ENCODE measurements around the gene APELA. TPM values are rescaled to one million over a fixed set of nuclear protein-coding genes. Genes with fewer than 3 reads are reported as not detected.
"Not testable (repeated sequence)": the region's sequence is repeated elsewhere in the genome, so short reads cannot be mapped to it uniquely, and the experiment has no call there.

The APELA gene
- total RNA-seq, 4 donors from 2014 or later, result not detected

GRCh38 chr4:164924670-164925238 lies 47.8 kb downstream of the APELA start:
- intact Hi-C loops (cut with DNase I), result no loop called here
- 56 to 65% methylated on average over 3 of the region's 3 CpGs for WGBS, 2 donors
- no peak for TF ChIP-seq CTCF (IDR thresholded peaks at IDR 0.05)
- no peak for TF ChIP-seq POLR2A (IDR thresholded peaks at IDR 0.05)
- Histone ChIP-seq H3K4me1 (no peaks in the 10 kb centered on the region), H3K27me3 (no peaks in the 10 kb centered on the region), H3K27ac (no peak overlapping the region), H3K36me3 (no peaks in the 10 kb centered on the region), H3K9me3 (no peaks in the 10 kb centered on the region), H3K4me3 (no peak overlapping the region)
- no peak for DNase-seq

GRCh38 chr4:164926301-164926700 lies 49.3 kb downstream of the APELA start:
- H3K4me1 ChIP-seq, result no peaks in the 10 kb centered on the region
- no peaks in the 10 kb centered on the region for H3K9me3 ChIP-seq
- H3K36me3 ChIP-seq, result no peaks in the 10 kb centered on the region
- TF ChIP-seq POLR2A (IDR thresholded peaks at IDR 0.05) (no peak), CTCF (IDR thresholded peaks at IDR 0.05) (no peak)
- intact Hi-C loops (cut with DNase I), result no loop called here
- no peak overlapping the region for H3K4me3 ChIP-seq
- no peaks in the 10 kb centered on the region for H3K27me3 ChIP-seq
- no peak for DNase-seq
- no peak overlapping the region for H3K27ac ChIP-seq
- WGBS, 2 donors, result 27% methylated on average over 2 of the region's 2 CpGs

- intact Hi-C loops (cut with DNase I); H3K27ac ChIP-seq; H3K36me3 ChIP-seq; H3K4me3 ChIP-seq; H3K9me3 ChIP-seq; H3K27me3 ChIP-seq; DNase-seq; H3K4me1 ChIP-seq: not testable (repeated sequence)
- WGBS, 2 donors, result 68 to 87% methylated on average over 2 of the region's 2 CpGs
Measured at GRCh38 chr4:164927101-164927500, 50.1 kb downstream of the APELA start.

DNA sequence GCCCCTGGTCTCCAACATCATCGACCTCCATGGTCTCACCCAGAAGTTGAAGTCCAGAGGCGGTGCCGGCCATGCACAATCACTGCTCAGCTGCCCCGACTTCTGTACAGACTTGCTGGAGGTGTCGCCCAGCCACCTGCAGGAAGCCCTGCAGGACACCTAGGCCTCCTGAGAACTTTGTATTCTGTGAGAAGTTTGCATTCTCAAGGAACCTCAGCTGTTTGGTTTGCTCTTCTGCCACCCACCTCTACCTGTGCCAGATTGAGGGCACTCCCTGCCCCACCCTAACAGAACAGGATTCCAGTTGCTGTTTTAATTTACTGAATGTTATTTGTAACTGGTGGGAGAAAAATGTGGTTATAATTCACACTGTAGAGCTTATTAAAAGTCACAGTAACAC lies 53.7 kb downstream of the APELA start:
- TF ChIP-seq CTCF (IDR thresholded peaks at IDR 0.05) (no peak), POLR2A (IDR thresholded peaks at IDR 0.05) (no peak)
- H3K4me3 ChIP-seq, result no peak overlapping the region
- DNase-seq, result no peak
- H3K36me3 ChIP-seq, result no peaks in the 10 kb centered on the region
- no peaks in the 10 kb centered on the region for H3K27me3 ChIP-seq
- H3K27ac ChIP-seq, result no peak overlapping the region
- H3K4me1 ChIP-seq, result no peaks in the 10 kb centered on the region
- WGBS, 2 donors, result 78% methylated on average over 4 of the region's 5 CpGs; no CpG with 5 or more reads in 1 of the 2 donors
- H3K9me3 ChIP-seq, result no peaks in the 10 kb centered on the region
- intact Hi-C loops (cut with DNase I), result no loop called here

- intact Hi-C loops (cut with DNase I), result no loop called here
- Histone ChIP-seq H3K27me3 (no peaks in the 10 kb centered on the region), H3K36me3 (no peaks in the 10 kb centered on the region), H3K4me1 (no peaks in the 10 kb centered on the region), H3K27ac (no peak overlapping the region), H3K4me3 (no peak overlapping the region), H3K9me3 (no peaks in the 10 kb centered on the region)
- no peak for DNase-seq
- TF ChIP-seq POLR2A (IDR thresholded peaks at IDR 0.05), result no peak
- no peak for TF ChIP-seq CTCF (IDR thresholded peaks at IDR 0.05)
- WGBS, 2 donors, result 73 to 76% methylated on average over 5 of the region's 5 CpGs
Measured at GRCh38 chr4:164931551-164932324, 54.8 kb downstream of the APELA start.
